ENCODE data around the gene TENT4A.
A peak's percentile ranks its signal among the peaks of the same experiment; 100 is the strongest.

Gene TENT4A

DNA sequence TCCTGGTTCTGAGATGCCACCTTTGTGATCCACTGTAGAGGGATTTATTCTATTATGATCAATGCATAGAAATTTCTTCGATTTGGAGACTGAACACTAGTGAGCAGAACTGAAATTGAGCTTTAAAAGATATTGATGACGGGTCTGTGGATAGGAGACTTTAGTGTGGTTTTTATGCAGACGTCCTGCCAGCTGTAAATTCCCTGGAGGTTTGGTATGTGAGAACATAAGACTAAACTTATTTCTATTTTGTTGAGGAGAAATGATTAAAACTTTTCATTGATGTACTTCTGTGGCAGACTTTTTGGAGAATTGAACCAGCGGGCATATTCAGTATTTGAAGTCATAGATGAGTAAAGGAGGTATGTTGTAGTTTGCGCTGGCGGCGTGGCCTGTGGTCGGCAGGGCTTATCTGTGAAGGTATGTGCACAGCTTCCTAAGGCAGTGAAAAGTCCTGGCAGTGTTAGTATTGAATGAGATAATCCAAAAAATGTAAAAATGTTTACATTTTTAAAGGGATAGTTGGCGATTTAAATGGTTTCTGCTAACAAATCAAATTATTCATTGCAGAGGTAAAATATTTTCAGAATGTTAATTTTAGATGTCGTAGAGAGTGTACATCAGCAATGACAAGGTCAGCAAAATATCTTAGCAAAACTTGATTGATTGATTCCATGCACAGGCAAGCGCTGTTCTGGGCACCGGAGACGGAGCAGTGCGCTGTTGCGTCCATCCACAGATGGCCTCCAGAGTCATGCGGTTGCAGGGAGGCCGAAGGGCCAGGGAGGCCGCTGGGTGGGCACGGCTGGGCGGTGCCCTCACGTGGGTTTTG is 20.4 kb downstream of the TENT4A start:
- DNase-seq (ENCODE audit: low spot score), result no peak

- DNase-seq (ENCODE audit: low spot score), result no peak
These were observed 21.0 kb downstream of the TENT4A start for GRCh38 chr5:6734243-6734700.

DNA sequence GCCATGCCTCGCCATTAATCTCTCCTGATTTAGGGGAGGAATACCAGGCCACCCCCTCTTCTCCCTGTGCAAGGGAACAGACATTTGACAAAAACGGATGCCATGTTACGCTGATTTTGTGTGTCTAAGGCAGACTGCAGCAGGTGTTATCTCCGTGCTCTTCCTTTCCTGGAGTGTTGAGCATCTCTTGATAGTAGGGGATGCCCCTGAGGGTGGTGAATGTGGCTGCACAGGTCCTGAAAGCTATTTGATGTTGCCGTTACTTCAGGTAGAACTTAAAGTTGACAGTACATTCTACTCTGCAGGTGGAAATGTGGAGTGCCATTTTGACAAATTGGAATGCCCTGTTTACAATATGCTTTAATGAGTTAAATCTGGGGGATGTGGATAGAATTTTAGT is 21.5 kb downstream of the TENT4A start:
- no peak for DNase-seq (ENCODE audit: low spot score)

GRCh38 chr5:6736106-6736505 is 22.9 kb downstream of the TENT4A start:
- DNase-seq (ENCODE audit: low spot score), result no peak

DNA sequence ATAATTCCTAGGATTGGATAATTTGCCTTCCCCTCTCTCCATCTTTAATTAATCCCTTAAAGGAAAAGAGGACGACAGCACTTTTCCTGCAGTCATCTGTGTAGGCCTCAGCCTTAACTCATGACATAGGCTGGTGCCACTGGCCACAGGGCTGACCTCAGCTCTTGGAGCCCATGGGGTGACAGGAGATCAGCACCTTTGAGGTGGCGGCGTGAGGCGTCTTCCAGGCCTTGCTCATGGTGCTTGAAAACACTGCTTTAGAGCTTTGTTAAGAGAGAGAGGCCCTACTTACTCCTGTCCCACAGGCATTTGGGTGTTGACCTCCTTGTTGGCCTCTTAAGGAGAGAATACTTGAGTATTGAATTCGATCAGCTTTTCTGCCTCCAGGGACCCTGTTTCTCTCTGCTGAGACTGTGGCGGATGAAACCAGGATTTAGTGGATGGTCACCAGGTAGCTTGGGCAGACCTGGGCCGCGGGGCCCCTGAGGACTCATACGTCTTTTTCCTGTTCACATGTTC is 23.4 kb downstream of the TENT4A start:
- no peak for DNase-seq (ENCODE audit: low spot score)

DNA sequence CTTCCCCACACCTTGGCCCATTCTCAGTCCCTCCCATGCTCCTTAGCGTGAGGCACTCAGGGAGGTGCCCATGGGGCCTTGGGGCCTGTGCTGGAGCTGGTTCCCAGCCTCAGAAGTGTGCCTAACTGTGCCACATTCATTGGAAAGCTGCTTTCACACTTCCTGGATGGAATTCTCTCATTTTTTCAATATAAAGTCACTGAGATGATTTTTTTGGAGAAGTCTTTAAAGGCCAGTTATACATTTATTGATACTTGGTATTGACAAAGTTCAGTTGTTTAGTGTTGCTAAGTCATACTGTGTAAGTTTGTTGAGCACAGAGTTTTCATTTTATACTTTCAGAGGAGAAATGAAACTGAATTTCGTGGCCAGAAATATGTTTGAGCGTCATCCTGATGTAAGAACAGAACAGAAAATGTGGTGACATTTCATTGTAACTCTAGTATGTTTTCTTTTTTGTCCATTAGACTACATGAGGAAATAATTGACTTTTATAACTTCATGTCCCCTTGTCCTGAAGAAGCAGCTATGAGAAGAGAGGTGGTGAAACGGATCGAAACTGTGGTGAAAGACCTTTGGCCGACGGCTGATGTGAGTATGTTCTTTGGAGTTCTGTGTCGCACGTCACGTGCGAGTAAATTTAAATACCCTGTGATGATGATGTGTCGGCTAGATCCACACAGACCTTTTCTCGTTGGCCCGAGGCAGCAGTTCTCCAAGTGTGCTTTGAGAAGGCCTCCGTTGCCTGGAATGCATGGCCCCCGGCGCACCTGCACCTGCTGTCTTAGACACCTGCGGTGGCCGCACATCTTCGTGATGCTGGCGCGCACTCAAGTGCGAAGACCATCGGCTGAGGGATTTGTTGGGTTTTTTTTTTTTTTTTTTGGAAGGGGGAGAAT is 24.1 kb downstream of the TENT4A start:
- DNase-seq (ENCODE audit: low spot score), result peak; percentile 57

DNA sequence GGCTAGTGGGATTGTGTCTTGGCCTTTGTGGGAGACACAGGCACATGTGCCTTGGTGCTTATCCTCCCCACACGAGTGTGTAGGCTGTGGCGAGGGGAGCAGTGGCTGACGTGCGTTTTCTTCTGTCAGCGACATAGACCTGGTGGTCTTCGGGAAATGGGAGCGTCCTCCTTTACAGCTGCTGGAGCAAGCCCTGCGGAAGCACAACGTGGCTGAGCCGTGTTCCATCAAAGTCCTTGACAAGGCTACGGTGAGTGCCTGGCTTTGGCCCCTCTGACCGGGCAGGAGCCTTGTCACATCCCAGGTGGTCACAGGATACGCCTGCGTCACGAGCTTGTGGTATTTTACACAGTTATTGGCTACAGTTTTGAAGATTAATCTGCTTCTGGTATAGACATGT is 26.4 kb downstream of the TENT4A start:
- DNase-seq (ENCODE audit: low spot score), result no peak

DNA sequence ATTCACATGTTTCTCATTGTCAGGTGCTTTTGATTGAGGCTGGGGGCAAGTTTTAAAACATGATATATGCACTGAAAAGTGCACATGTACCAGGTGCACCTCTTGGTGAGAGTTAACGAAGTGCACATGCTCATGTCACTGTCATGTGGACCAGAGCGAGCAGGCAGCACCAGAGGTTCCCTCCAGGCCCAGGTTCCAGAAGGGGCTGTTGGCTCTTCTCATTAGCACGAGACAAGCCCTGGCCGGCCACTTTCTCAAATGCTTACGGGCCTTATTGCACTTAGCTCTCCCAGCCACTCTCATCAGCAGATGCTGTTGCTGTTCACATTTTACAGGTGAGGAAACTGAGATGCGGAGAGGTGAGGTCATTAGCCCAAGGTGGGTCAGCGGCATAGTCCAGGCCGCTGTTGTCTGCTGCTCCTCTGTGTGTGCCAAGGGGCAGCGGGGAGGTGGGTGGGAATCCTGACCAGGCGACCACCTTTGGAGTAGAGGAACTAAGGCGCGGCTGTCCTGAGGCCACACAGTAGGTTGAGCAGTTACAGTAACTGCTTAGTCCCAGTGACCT is 27.4 kb downstream of the TENT4A start:
- DNase-seq (ENCODE audit: low spot score), result no peak

- no peak for DNase-seq (ENCODE audit: low spot score)
These were observed 29.0 kb downstream of the TENT4A start for GRCh38 chr5:6742081-6742758.

GRCh38 chr5:6743161-6743560 is 29.9 kb downstream of the TENT4A start:
- no peak for DNase-seq (ENCODE audit: low spot score)

- no peak for DNase-seq (ENCODE audit: low spot score)
These were observed 31.8 kb downstream of the TENT4A start for GRCh38 chr5:6744841-6745705.

- DNase-seq (ENCODE audit: low spot score), result peak; percentile 49
These were observed 32.5 kb downstream of the TENT4A start for GRCh38 chr5:6745706-6746222.

DNA sequence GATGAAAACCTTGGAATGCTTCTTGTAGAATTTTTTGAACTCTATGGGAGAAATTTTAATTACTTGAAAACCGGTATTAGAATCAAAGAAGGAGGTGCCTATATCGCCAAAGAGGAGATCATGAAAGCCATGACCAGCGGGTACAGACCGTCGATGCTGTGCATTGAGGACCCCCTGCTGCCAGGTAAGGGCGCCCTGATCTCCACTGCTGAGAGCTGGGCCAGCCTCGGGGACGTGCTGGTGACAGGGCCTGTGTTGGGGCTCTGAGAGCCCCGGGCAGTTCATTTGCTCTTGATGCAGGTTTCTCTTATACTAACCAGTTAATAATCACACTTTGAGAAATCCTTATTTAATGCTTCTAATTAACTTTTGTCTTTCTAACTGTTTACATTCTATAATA is 33.0 kb downstream of the TENT4A start:
- no peak for DNase-seq (ENCODE audit: low spot score)

DNA sequence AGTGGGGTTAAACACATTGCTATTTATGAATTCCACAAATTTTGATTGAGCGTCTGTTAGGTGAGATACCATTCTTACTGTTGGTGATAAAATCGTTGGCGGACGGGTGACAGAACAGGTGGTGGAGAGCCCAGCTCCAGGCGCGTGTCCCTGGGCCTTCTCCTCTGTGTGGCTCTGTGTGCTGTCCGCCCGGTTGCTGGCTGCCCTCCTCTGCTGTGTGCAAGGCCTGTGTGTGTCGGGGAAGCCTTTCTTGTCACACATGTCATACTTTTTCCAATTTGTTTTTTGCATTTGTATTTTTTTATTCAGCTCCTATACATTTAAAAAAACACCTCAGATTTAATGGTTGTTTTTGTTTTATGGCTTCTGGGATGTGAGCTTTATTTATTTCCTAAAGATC is 33.9 kb downstream of the TENT4A start:
- no peak for DNase-seq (ENCODE audit: low spot score)

GRCh38 chr5:6748142-6748541 is 34.9 kb downstream of the TENT4A start:
- DNase-seq (ENCODE audit: low spot score), result no peak

GRCh38 chr5:6749026-6749716 is 35.9 kb downstream of the TENT4A start:
- DNase-seq (ENCODE audit: low spot score), result no peak

DNA sequence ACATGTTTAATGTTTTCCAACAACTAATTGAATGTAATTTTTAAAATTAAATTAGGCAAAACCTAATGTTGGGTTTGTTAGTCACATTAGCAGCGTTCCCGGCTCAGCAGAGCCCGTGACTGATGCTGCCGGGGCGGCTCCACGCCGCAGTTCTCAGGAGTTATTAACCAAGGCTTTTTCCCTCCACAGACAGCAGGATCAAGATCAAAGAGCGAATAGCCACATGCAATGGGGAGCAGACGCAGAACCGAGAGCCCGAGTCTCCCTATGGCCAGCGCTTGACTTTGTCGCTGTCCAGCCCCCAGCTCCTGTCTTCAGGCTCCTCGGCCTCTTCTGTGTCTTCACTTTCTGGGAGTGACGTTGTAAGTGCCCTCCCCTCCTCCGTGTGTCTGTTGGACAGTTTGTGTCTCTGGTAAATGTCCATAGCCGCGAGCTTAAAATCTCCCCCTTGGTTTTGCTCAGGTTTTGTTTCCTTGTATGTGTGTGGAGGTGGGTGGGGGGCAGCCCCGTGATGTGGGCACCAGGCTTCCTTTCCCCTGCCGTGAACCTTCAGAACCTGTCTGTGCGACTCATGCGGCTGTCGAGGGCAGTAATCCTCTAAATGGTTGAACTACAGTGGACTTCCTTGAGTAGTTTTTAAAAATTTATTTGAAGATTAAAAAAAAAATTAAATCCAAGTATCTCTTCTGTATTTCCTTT is 37.1 kb downstream of the TENT4A start:
- no peak for DNase-seq (ENCODE audit: low spot score)

DNA sequence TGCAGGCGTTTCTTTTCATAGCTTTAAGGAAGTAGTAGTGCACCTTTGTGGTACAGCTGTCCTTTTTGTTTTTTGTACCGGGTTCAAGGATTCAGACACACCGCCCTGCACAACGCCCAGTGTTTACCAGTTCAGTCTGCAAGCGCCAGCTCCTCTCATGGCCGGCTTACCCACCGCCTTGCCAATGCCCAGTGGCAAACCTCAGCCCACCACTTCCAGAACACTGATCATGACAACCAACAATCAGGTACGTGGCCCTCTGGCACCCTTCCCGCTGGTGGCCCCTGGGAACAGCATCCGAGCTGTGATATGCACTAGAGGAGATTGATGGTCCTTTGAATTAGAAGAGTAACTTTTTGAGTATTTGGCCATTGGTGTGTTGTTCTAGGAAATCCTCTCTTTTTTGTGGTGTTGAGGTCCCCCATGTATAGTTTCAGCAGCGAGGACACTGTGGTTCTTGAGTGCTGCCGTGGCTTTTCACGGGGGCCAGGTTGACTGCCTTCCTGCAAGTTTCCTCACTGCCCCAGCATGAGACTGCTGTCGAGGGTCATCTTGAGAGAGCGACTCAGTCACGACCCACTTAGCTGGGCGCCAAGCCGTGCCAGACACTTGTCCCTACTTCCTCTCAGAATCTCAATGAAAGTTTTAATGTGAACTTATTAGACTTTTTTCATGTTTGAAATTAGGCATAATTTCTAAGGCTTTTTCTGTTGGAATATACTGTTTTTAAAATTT is 37.9 kb downstream of the TENT4A start:
- DNase-seq (ENCODE audit: low spot score), result no peak

DNA sequence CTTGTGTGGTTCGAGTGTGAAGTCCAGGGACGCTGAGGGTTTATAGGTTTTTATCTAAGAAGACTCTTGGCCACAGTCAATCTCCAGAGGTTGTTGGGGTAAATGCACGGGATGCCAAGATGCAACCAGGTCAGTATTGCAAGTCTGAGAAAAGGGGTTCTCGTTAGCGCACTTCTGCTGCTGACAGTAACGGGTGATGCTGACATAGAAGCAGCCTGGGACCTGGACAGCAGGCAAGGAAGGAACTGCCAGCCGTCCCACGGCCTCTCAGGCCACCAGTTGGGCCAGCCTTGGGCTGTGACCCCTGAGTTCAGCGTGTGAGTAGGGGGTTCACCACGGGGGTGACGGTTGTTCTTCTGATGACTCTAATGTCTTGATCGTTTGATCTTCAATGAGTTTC is 39.0 kb downstream of the TENT4A start:
- DNase-seq (ENCODE audit: low spot score), result no peak
